NCI-H446 (cell line): ENCODE measurements around the gene TNMD.
"Not testable (repeated sequence)": the region's sequence is repeated elsewhere in the genome, so short reads cannot be mapped to it uniquely, and the experiment has no call there.

Experiments used
- DNase-seq, 2 experiments: peaks; one replicate each; lab custom pipeline; 2025; lab: John Stamatoyannopoulos, UW

Gene TNMD

GRCh38 chrX:100584611-100585010 is at the start of gene TNMD:
TSS of gene TNMD (plus strand) at chrX:100584936. CDS start at chrX:100585019, 83 bp downstream.
- no peak for DNase-seq

DNA sequence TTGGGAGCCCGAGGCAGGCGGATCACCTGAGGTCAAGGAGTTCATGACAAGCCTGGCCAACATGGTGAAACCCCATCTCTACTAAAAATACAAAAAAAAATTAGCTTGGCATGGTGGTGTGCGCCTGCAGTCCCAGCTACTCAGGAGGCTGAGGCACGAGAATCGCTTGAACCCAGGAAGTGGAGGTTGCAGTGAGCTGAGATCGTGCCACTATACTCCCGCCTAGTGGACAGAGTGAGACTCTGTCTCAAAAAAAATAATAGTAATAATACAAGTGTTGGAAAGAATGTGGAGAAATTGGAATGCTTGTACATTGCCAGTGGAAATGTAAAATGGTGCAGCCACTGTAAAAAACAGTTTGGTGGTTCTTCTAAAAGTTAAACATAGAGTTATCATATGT is 19.2 kb upstream of the TNMD start:
- not testable (repeated sequence) for DNase-seq

DNA sequence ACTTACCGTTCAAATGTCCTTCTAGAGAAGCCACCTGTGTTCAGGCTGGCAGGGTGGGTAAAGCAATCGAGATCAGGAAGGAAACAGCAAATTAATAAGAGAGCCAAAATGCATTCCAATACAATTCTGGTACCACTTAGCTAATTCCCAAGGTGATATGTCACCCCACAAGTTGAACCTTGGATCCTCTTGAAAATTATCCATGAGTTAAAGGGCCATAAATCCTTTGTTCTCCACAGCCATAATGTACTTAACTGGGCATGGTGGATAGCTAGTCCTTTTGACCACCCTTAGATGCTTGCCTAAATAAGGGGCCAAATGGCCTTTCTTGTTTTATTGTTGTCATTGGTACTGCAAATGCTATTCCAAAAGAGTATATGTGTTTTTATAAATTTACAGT is 2.0 kb downstream of the TNMD start:
- DNase-seq, result no peak

- DNase-seq, result no peak
These were observed 3.1 kb downstream of the TNMD start for GRCh38 chrX:100587861-100588260.

DNA sequence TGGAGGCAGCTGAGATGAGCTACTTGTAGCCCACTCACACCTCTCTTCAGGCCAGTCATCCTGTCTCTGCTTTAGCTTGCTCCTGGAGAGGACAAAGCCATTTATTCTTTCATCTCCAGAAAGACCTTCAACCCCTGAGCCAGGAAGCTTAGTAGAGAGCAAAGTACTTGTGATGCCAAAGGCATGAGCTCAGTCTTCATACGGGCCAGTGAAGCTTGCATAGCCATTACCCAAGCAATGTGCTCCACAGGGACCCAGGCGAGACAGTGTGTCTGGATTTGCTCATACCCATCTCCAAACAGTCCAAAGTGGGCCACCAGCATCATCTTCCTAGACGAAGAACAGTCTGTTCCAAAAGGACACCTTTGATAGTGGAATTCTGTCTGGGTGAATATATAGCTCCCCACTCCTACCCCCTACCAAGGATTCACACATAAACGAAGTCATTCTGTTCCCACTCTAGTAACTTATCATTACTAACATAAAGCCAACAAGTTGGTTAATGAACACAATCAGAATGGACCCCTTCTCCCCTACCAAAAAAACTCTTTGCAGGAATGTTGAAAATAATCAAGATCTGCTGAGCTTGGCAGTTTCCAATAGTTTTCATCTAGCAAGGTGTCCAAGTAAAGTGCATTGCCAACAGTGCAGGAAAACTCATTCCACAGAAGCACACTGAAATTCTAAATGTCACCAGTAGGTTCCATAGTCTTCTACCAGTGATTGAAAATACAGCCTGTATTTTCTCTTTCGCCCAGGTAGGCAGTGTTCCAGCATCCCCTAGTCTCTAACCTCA is 6.7 kb downstream of the TNMD start:
- no peak for DNase-seq

DNA sequence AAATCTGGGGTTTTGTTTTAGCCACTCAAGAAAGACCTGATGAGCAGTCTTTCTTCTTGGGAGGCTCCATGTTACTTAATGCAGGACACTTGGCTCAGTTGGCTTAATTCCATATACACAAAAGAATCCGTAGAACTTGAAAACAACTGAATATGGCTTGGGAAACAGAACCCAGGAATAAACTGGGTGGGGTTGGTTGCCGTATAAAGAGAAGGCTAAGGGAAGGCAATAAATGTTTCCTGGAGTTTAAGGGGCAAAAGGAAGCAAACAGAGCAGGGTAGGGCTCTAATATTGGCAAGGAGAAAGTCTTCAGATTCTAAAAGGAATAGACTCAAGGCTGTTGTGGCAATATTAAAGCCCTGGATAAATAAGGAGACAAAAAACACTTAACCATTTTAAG is 8.4 kb downstream of the TNMD start:
- DNase-seq, result no peak

GRCh38 chrX:100593581-100593980 is 8.8 kb downstream of the TNMD start:
- DNase-seq, result no peak

DNA sequence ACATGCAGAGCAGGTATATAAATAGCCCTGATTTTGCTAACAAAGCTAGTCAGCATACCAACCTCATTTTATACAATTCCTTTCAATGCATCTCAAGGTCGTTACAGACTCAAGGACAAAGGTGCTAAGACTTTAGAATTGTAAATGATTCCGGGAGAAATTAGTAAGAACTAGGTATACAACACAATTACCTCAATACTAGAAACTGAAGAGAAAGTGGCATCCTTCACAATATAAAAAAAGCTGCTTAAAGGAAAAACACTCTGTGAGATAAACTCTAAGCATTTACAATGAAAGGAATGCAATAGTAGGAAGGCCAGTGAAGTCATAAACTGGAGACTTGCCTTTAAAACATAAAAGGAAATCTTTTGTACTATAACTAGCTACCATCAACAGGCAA is 11.9 kb downstream of the TNMD start:
- DNase-seq, result no peak

- no peak for DNase-seq
These were observed 14.7 kb downstream of the TNMD start for GRCh38 chrX:100599456-100599855.

- no peak for DNase-seq
These were observed 15.6 kb downstream of the TNMD start for GRCh38 chrX:100600340-100600739.

- no peak for DNase-seq
These were observed 16.0 kb downstream of the TNMD start for GRCh38 chrX:100600758-100601157.

- DNase-seq, result no peak
These were observed 22.0 kb downstream of the TNMD start for GRCh38 chrX:100606753-100607152.

- no peak for DNase-seq
These were observed 24.9 kb downstream of the TNMD start for GRCh38 chrX:100609591-100609990.

DNA sequence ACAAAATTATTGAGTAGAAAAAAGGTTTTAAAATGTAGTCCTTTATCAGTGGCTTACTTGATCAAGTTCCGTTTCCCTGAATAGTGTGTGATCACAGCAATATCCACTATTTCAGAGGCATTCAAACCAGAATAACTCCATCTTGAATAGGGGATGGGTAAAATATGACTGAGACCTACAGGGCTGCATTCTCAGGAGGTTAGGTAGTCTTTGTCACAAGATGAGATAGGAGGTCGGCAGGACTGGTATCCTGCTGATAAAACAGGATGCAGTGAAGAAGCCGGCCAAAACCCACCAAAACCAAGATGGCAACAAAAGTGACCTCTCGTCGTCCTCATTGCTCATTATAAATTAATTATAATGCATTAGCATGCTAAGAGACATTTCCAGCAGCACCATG is 27.2 kb downstream of the TNMD start:
- DNase-seq, result no peak

GRCh38 chrX:100615005-100615404 is 30.3 kb downstream of the TNMD start:
- peak; percentile 13 to 41 for DNase-seq

DNA sequence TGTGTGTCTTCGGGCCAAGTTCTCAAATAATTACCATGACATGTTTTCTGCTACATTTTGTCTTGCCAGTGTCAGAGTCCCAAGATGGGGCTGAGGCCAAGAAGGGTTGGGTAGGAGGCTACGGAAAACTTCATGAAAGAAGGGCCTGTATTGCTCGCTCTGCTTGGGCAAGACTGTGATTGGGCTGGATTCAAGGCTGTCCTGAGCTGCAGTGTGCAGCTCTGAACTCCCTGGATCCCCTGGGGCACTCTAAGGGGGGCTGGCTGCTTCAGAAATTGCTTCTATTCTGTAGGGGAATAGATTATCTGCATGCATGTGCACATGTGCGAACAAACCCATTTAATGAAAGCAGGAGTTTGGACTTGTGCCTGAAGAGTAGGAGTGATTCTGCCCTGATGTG is 38.3 kb downstream of the TNMD start:
- DNase-seq, result no peak

- no peak for DNase-seq
These were observed 41.3 kb downstream of the TNMD start for GRCh38 chrX:100625985-100626491.

DNA sequence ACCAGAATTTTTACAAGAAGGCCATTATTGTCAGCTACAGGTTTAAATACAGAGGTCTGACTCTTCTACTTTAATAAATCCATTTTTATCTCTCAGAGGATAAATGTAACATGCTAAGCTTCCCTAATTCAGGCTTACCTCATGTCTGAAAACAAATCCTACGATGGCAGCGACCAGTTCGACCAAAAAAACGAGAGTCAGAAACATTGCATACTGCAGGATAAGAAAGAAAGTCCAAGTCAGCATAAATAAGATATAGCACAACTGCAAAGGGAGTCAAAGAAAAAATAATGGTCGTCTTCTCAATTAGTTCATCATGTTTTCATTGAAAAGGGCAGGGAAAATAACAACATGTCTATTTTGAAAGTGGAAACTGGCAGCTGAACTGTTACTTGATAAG is 50.3 kb downstream of the TNMD start:
- no peak for DNase-seq

GRCh38 chrX:100635989-100636320 is 51.2 kb downstream of the TNMD start:
- DNase-seq, result no peak

- peak; percentile 79 to 91 for DNase-seq
These were observed 51.7 kb downstream of the TNMD start, which contains the start of gene TSPAN6 for GRCh38 chrX:100636321-100636991. TSS of gene TSPAN6 (minus strand) at chrX:100636806. CDS start at chrX:100636694, 112 bp downstream.

GRCh38 chrX:100642290-100642689 is 57.6 kb downstream of the TNMD start:
- no peak for DNase-seq

DNA sequence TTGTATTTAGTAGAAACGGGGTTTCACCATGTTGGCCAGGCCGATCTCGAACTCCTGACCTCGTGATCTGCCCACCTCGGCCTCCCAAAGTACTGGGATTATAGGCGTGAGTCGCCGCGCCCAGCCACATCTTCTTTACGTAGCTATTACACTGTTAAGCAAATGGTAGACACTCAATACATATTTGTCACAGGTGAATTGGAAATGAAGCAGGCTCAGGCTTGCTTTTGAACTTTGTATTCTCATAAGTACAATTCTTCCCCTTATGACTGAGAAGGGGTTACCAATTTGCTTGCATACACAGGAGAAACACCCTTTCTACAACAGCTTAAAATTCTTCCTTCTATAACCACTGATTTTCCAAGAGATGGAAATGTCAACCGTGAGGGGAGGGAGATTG is 58.5 kb downstream of the TNMD start:
- DNase-seq, result no peak
